Measurements from ENCODE around the gene MTMR8. TPM values are rescaled to one million over a fixed set of nuclear protein-coding genes. Genes with fewer than 3 reads are reported as not detected.
A peak's percentile ranks its signal among the peaks of the same experiment; 100 is the strongest.

Gene MTMR8
- total and polyA plus RNA-seq, 9 of the 15 experiments (the other 6 are each of a cell fraction or from before 2014, with no cell fraction given) = 1.8 to 5.5 (median 3.0) TPM

DNA sequence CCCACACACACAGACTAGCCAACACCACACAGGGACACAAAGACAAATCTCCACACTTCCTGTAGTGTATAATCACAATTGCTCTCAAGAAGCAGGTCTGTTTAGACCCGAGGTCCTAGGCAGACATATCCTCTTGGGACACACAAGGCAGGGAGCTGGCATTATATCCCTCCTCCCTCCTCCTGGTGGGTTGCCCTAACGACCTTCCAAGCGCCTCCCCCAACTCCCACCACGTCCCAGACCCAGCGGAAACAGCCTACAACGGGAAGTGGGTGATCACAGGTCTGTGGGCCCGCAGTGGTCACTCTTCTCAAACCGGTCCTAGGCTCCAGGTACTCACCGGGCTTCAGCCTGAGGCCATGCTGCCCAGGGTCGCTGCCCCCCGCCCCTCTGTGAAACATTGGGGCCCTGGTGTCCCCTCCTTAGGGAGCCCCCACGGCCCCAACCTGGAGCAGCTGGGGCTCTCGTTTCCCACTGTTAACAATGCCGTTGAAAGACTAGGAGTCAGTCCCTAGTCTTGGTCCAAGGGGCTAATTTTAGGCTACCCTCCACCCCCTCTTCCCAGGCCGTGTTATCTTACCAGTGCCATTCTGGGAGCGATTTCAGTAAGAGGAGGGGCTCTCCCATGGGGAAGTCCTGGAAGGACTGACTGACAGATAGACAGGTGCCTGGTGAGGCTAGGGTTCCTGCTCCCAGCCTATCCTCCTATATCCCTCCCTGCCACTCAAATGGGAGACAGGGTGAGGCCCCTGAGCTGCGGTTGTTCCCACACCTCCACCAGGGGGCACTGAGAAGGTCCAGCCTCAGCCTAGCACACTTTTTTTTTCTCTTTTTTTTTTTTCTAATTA lies 164.9 kb downstream of the MTMR8 start, which contains the start of gene ASB12:
TSS of gene ASB12 (minus strand) at position 485 of the 848 bp plus-strand sequence. CDS start 4,957 bp downstream, outside the sequence.
- in situ Hi-C loops (cut with MboI) = no loop called here
- no peaks in the 10 kb centered on the region for H3K27me3 ChIP-seq (ENCODE audit: control insufficient read depth in 2 of 2, insufficient read depth in 2 of 2, low read length in 2 of 2)
- 2% methylated on average over 6 of the region's 17 CpGs for WGBS (ENCODE audit: insufficient coverage, low coverage, missing lambda C conversion rate)
- POLR2A ChIA-PET = no interaction called here
- H3K27ac ChIP-seq (ENCODE audit: extremely low read depth, low read depth, low read length) = no peak within 1 kb of the TSS
- intact Hi-C loops (cut with micrococcal nuclease) = no loop called here
- H2AFZ ChIP-seq (ENCODE audit: low read depth, low read length) = no peak within 1 kb of the TSS
- BruUV-seq (replicated peaks) = no TSS peak
- FAIRE-seq (no peak), DNase-seq (ENCODE audit: extremely low read depth in 1 of 4, low spot score in 3 of 4) (peak in 1 of 4 experiments; percentile 8), ATAC-seq (peak; percentile 56; the same call in 1 of the 3 replicates)
- H3K4me3 ChIP-seq = no peak within 1 kb of the TSS
- TF ChIP-seq MBD2 (IDR thresholded peaks at IDR 0.05; ENCODE audit: borderline replicate concordance, low read depth) (no peak), CTCF (IDR thresholded peaks at IDR 0.05 in 2 of 3, conservative IDR thresholded peaks at IDR 0.05 in 1 of 3; ENCODE audit: insufficient read depth in 2 of 3, low read depth in 1 of 3, low read length in 3 of 3) (0 out of 6 replicates have a peak, but pooled peaks of 1 of the 3 experiments have one; percentile 4)
- CTCF ChIA-PET (ENCODE audit: low intra/inter-chr PET ratio) = no interaction called here
- no peaks in the 10 kb centered on the region for H3K9me3 ChIP-seq (replicated peaks; ENCODE audit: control insufficient read depth, insufficient read depth, low read depth, low read length)
- no peaks in the 10 kb centered on the region for H4K20me1 ChIP-seq (replicated peaks; ENCODE audit: control insufficient read depth, insufficient read depth, low read length)
- H3K79me2 ChIP-seq (ENCODE audit: control insufficient read depth, insufficient read depth, low read length) = no peaks in the 10 kb centered on the region
- H3K4me2 ChIP-seq (ENCODE audit: insufficient read depth, low read length) = no peak within 1 kb of the TSS
- no peaks in the 10 kb centered on the region for H3K36me3 ChIP-seq (ENCODE audit: control insufficient read depth, insufficient read depth, low read length)
- H3K4me1 ChIP-seq (replicated peaks in 1 of 2; ENCODE audit: control insufficient read depth in 2 of 2, insufficient read depth in 2 of 2, low read length in 2 of 2) = no peaks in the 10 kb centered on the region
- H3K9ac ChIP-seq (ENCODE audit: insufficient read depth in 1 of 2, low read depth in 2 of 2, low read length in 2 of 2) = no peak within 1 kb of the TSS
- H3K9me1 ChIP-seq (ENCODE audit: control insufficient read depth, insufficient read depth, low read length) = no peaks in the 10 kb centered on the region

All from K562 (cell line).